ENCODE data around the gene CTIF.

CTIF gene

GRCh38 chr18:48703028-48703386 is 164.2 kb downstream of the CTIF start:
- peak; percentile 14 for FAIRE-seq
- no peak for DNase-seq (ENCODE audit: insufficient read length)
- TF ChIP-seq TAF1 (IDR thresholded peaks at IDR 0.05; ENCODE audit: borderline replicate concordance, low read depth, low read length) (no peak), POLR2A (IDR thresholded peaks at IDR 0.05; ENCODE audit: low read depth, low read length) (no peak), POLR2AphosphoS5 (IDR thresholded peaks at IDR 0.05; ENCODE audit: low read depth, low read length) (no peak)

- DNase-seq (ENCODE audit: insufficient read length) (no peak), FAIRE-seq (no peak)
- no peak for TF ChIP-seq POLR2A (IDR thresholded peaks at IDR 0.05; ENCODE audit: low read depth, low read length)
Measured at GRCh38 chr18:48703418-48703817, 164.6 kb downstream of the CTIF start.

GRCh38 chr18:48705043-48705442 is 166.2 kb downstream of the CTIF start:
- no peak for FAIRE-seq
- no peak for TF ChIP-seq TAF1 (IDR thresholded peaks at IDR 0.05; ENCODE audit: borderline replicate concordance, low read depth, low read length)
- TF ChIP-seq POLR2AphosphoS5 (IDR thresholded peaks at IDR 0.05; ENCODE audit: low read depth, low read length) = no peak
- TF ChIP-seq POLR2A (IDR thresholded peaks at IDR 0.05; ENCODE audit: low read depth, low read length) = no peak
- no peak for DNase-seq (ENCODE audit: insufficient read length)

- FAIRE-seq (no peak), DNase-seq (ENCODE audit: insufficient read length) (no peak)
- TF ChIP-seq POLR2AphosphoS5 (IDR thresholded peaks at IDR 0.05; ENCODE audit: low read depth, low read length) (no peak), TAF1 (IDR thresholded peaks at IDR 0.05; ENCODE audit: borderline replicate concordance, low read depth, low read length) (no peak), POLR2A (IDR thresholded peaks at IDR 0.05; ENCODE audit: low read depth, low read length) (no peak)
Measured at GRCh38 chr18:48705531-48705930, 166.7 kb downstream of the CTIF start.

DNA sequence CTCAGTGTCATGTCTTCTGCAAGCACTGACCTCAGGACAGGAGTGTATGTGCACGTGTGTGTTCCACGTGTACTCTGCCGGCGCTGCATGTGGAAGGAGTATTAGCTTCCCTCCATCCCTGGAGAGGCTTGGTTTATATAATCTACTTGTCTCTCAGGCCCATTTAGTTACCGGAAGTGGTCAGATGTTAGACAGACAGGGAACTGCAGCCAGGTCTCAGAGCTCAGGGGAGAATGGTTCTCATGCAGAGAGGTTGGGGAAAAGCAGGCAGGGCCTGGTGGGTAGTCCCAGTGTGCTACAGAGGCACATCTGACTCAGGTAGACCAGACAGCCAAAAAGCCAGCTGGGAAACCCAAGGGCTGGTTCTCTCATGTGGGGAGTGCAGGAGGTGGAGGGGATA is 167.9 kb downstream of the CTIF start:
- FAIRE-seq (no peak), DNase-seq (ENCODE audit: insufficient read length) (no peak)
- TF ChIP-seq TAF1 (IDR thresholded peaks at IDR 0.05; ENCODE audit: borderline replicate concordance, low read depth, low read length) (no peak), POLR2A (IDR thresholded peaks at IDR 0.05; ENCODE audit: low read depth, low read length) (no peak), POLR2AphosphoS5 (IDR thresholded peaks at IDR 0.05; ENCODE audit: low read depth, low read length) (no peak)

- FAIRE-seq = no peak
- no peak for TF ChIP-seq POLR2A (IDR thresholded peaks at IDR 0.05; ENCODE audit: low read depth, low read length)
- TF ChIP-seq POLR2AphosphoS5 (IDR thresholded peaks at IDR 0.05; ENCODE audit: low read depth, low read length) = no peak
- no peak for TF ChIP-seq TAF1 (IDR thresholded peaks at IDR 0.05; ENCODE audit: borderline replicate concordance, low read depth, low read length)
- no peak for DNase-seq (ENCODE audit: insufficient read length)
Measured at GRCh38 chr18:48707636-48708296, 168.9 kb downstream of the CTIF start.

DNA sequence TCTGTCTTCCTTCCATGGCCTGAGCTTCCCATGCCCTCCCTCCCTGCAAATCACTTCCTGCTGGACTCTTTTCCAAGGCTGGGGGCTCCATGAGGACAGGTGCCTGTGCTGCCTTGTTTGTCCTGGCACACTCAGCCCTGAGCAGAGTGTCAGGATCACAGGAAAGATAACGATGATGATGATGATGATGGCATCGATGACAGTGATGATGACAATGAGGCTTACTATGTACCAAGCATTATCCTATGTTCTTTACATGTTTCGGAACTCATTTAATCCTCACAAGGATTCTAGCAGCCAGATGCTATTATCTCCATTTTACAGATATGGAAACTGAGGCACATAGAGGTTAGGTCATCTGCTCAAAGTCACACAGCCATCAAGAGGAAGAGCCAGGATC is 170.0 kb downstream of the CTIF start:
- TF ChIP-seq POLR2AphosphoS5 (IDR thresholded peaks at IDR 0.05; ENCODE audit: low read depth, low read length) (no peak), POLR2A (IDR thresholded peaks at IDR 0.05; ENCODE audit: low read depth, low read length) (no peak), TAF1 (IDR thresholded peaks at IDR 0.05; ENCODE audit: borderline replicate concordance, low read depth, low read length) (no peak)
- DNase-seq (ENCODE audit: insufficient read length) = no peak
- FAIRE-seq = peak; percentile 48

- no peak for FAIRE-seq
Measured at GRCh38 chr18:48709371-48710062, 170.7 kb downstream of the CTIF start.

GRCh38 chr18:48711651-48712486 is 173.0 kb downstream of the CTIF start:
- TF ChIP-seq POLR2A (IDR thresholded peaks at IDR 0.05; ENCODE audit: low read depth, low read length) (no peak), POLR2AphosphoS5 (IDR thresholded peaks at IDR 0.05; ENCODE audit: low read depth, low read length) (no peak), TAF1 (IDR thresholded peaks at IDR 0.05; ENCODE audit: borderline replicate concordance, low read depth, low read length) (no peak)
- no peak for FAIRE-seq
- DNase-seq (ENCODE audit: insufficient read length) = peak; percentile 38

More at GRCh38 chr18:48709371-48710062, 170.7 kb downstream of the CTIF start:
- no peak for TF ChIP-seq POLR2AphosphoS5 (IDR thresholded peaks at IDR 0.05; ENCODE audit: low read depth, low read length)
- TF ChIP-seq POLR2A (IDR thresholded peaks at IDR 0.05; ENCODE audit: low read depth, low read length) = no peak
- no peak for TF ChIP-seq TAF1 (IDR thresholded peaks at IDR 0.05; ENCODE audit: borderline replicate concordance, low read depth, low read length)
- DNase-seq (ENCODE audit: insufficient read length) = no peak

DNA sequence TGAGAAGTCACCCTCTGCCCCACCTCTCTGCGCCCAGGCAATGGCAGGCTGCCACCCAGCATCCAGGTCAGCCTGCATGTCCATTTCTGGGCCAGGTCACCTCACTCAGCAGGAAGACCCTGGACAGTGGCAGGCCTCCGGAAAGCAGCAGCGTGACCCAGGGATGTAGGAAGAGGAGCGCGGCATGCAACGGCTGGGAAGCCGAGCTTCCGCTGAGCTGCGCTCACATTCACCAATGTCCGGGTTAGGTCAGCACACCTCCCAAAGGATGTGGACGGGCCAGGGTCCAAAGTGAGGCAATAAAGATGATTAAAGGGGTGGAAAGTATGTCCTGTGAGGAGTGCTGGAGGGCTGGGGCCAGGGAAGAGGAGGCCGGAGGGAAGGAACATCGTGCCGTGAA is 174.5 kb downstream of the CTIF start:
- DNase-seq (ENCODE audit: insufficient read length) (no peak), FAIRE-seq (no peak)
- no peak for TF ChIP-seq POLR2A (IDR thresholded peaks at IDR 0.05; ENCODE audit: low read depth, low read length)
- no peak for TF ChIP-seq POLR2AphosphoS5 (IDR thresholded peaks at IDR 0.05; ENCODE audit: low read depth, low read length)
- TF ChIP-seq TAF1 (IDR thresholded peaks at IDR 0.05; ENCODE audit: borderline replicate concordance, low read depth, low read length) = no peak

DNA sequence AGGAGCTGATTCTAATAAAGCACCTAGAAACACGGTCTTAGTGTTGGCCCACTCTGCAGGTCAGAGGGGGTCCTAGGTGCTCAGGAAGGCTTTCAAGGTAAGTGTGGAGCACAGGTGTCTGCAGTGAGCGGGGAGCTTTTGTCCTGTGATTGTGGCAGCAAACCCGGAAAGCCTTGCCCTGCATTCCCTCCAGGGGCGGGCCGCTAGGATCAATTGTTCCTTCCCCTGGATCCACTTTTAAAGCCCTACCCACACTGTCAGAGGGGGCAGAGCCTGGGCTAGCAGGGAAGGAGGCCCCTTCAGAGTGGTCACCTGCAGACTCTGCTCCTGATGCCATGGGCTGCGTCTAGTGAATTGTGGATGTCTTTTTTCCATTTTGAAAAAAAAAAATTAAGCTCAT is 176.0 kb downstream of the CTIF start:
- FAIRE-seq (no peak), DNase-seq (ENCODE audit: insufficient read length) (no peak)
- TF ChIP-seq POLR2A (IDR thresholded peaks at IDR 0.05; ENCODE audit: low read depth, low read length) (no peak), TAF1 (IDR thresholded peaks at IDR 0.05; ENCODE audit: borderline replicate concordance, low read depth, low read length) (no peak), POLR2AphosphoS5 (IDR thresholded peaks at IDR 0.05; ENCODE audit: low read depth, low read length) (no peak)
